Stimulated activated CD8-positive, alpha-beta memory T cell treated with anti-CD3 and anti-CD28 coated beads, Interleukin-4, amount 100 ng/mL, for 1 hour (primary cell): ENCODE data around the gene HNRNPUL1.

Experiments
- DNase-seq, 2 donors: peaks; one replicate each; pipeline ENCODE4 v3.0.0-alpha.2; 2020; ENCODE audit warnings: low read depth in 2 of 2, low spot score in 1 of 2

Gene HNRNPUL1

DNA sequence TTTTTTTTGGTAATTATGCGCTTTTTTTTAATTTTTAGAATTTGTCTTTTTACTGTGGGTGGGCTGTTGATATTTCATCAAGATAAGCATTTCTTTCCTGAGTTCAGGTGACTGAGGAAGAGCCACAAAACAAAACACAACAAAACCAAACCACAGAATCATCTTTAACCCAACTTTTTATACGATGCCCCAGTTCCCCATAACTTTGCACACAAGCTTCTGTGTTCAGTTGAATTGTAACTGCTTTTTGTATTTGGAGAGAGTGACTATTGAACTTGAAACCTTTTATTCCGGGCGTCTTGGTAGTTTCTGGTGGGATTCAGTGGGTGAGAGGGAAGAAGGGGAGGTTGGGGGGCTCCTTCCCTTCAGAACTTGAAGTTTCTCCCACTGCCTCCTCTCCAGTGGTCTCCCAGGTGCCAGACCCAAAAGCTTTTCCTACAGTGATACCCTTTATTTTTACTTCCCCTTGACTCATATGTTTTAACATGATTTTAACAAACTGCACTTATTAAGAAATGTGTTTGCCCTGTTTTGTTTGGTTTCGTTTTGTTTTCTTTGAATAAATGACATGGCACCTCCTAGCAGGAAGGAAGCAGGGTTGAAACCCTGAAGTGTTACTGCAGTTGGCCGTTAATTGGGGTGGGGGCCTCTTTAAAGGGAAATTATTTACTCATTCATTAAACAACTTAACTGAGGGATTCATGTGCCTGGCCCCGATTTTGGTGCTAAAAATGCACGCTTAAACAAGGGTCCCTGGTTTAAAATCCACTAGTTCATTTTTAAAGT is 43.1 kb downstream of the HNRNPUL1 start:
- no peak for DNase-seq

DNA sequence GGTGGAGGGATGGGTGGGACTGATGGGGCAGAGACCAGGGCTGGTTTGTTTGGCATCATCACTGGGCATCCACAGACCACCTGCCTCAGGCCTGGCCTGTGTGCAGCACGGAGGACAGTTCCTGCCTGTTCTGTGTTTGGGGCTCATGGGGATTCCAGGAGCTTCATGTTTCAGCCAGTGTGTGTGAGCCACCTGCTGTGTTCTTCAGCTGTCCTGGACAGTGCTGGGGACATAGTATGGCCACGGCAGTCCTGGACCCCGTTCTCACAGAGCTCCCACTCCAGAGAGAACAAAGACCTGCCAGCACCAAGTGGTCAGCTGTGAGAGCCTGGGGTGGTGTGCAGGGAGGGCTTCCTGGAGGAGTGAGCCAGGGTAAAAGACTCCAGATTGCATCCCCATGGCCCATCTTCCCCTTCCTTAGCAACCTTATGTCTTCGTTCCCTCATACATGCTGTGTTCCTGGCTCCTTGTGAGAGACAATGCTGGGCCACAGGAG is 43.8 kb downstream of the HNRNPUL1 start:
- no peak for DNase-seq

DNA sequence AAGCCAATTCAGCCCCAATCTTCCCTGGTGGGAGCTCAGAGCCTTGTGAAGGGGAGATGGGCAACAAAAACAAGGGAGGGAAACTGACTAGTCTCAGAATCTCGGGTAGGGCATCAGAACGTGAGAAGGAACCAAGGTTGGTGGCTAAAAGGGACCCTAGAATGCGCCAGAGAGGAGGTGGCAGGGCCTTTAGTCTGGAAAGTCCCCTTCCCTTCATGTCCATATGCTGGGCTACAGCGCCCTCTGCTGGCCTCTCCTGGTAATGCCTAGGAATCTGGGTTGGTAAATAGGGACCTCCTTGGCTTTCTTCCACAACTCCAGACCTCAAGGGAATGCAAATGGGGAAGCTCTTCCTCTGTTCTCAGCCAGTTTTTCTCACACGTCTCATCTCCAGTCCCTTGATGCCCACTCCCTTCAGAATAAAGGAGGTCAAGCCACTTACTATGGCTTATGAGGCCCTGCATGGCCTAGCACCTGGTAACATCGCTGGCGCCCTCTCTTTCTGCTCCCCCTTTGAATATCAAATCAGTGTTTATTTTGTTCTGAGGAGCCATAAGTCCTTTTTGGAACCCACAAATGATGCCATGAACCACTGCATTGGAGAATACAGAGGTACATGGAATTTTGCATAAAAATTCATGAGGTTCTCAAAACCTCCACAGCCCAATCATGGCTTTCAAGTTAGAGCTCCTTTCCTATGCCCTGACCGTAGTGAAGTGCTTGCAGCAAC is 44.4 kb downstream of the HNRNPUL1 start:
- peak; percentile 93 to 97 for DNase-seq

DNA sequence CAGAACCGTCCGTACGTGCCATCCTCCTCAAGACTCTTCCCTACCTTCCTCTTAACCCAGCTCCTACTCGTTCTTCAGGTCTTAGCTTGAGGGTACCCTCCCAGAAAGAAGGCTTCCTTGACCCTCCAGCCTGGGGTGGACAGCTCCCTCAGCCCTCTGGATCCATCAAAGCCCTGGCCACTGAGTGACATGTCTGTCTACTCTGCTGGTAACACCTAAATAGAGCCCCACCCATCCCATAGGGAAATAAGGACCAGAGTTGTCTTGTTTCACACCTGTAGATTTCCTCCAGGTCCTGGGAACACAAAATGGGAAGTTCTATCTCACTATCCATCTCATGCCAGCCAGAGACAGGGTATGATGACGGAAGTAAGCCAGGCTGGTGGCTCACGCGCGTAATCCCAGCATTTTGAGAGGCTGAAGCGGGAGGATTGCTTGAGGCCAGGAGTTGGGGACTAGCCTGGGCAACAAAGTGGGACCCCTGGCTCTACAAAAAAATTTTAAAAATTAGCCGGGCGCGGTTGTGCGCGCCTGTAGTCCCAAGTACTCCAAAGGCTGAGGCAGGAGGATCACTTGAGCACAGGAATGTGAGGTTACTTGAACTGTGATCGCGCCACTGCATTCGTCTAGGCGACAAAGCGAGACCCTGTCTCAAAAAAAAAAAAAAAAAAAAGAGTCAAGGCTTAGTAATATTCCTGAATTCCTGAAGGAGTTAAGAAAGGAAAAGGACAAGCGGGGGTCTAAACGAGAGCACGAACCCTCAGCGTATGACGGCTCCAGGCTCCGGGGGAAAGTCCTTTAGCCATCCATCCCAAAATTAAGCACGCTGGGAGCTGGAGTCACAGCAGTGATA is 45.2 kb downstream of the HNRNPUL1 start:
- DNase-seq = no peak

DNA sequence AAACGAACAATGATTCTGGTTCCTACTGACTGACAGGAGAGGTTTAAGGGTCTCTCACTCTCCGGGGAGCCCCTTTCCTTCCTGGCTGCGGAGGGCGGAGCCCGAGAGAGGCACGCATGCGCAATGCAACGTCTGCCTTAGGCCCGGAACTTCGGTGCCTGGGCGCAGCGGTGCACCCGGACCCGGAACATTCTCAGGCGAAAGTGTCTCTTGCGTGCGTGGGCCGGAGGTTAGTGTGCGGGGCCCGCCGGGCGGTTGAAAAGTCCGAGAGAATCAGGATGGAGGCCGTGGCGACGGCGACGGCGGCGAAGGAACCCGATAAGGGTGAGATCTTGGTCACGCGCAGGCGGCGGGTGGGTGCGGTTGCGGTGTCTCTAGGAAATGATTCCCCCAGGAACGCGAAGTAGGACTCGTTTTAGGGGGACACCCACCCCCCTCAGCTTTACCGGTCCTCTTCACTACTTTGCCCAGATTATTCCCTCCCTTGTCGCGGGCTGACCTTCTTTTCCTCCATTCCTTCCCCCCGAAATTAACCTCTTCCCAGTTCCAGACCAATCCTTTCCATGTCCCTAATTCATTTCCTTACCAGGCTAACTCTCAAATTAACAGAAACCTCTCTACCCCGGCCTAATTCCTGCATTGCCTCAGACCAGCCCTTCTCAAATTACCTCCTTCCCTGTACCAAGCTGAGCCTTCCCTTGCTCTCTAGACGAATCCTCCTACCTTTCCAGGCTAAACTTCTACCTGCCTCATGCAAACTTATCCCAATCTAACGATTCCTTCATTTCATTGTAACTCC is 46.1 kb downstream of the HNRNPUL1 start, which contains the start of gene CCDC97:
CCDC97 (plus strand) TSS at position 140 of the 799 bp plus-strand sequence; CDS start at position 279, 139 bp downstream.
- peak; percentile 68 to 82 for DNase-seq

DNA sequence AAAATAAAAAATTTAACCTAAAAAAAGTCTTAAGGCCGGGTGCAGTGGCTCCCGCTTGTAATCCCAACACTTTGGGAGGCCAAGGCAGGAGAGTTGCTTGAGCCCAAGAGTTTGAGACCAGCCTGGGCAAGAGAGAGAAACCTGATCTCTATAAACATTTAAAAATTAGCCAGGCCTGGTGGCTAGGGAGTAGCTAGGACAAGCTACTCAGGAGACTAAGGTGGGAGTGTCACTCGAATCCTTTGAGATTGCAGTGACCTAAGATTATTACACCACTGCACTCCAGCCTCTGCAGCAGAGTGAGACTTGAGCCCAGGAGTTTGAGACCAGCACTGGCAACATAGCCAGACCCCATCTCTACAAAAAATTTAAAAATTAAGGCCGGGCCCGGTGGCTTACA is 46.9 kb downstream of the HNRNPUL1 start:
- no peak for DNase-seq

DNA sequence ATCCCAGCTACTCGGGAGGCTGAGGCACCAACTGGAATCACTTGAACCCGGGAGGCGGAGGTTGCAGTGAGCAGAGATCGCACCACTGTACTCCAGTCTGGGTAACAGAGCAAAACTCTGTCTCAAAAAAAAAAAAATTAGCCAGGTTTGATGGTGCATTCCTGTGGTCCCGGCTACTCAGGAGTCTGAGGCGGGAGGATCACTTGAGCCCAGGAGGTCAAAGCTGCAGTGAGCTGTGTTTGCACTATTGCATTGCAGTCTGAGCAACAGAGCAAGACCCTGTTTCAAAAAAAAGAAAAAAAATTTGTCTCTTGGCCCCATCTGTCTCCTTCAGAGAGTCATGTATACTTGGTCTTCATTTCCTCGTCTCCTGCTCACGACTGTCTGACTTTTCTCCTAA is 47.4 kb downstream of the HNRNPUL1 start:
- DNase-seq = no peak

DNA sequence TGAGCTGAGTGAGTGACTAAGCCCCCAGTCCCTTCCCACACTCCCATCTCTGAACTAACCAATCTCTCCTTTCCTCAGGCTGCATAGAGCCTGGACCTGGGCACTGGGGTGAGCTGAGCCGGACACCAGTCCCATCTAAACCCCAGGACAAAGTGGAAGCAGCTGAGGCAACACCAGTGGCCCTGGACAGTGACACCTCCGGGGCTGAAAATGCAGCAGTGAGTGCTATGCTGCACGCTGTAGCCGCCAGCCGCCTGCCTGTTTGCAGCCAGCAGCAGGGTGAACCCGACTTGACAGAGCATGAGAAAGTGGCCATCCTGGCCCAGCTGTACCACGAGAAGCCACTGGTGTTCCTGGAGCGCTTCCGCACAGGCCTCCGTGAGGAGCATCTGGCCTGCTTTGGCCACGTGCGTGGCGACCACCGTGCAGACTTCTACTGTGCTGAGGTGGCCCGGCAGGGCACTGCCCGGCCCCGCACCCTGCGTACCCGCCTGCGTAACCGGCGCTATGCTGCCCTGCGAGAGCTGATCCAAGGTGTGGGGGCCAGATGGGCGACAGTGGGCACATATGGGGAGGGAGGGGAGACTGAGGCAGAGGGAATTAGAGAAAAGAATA is 52.2 kb downstream of the HNRNPUL1 start:
- no peak for DNase-seq

DNA sequence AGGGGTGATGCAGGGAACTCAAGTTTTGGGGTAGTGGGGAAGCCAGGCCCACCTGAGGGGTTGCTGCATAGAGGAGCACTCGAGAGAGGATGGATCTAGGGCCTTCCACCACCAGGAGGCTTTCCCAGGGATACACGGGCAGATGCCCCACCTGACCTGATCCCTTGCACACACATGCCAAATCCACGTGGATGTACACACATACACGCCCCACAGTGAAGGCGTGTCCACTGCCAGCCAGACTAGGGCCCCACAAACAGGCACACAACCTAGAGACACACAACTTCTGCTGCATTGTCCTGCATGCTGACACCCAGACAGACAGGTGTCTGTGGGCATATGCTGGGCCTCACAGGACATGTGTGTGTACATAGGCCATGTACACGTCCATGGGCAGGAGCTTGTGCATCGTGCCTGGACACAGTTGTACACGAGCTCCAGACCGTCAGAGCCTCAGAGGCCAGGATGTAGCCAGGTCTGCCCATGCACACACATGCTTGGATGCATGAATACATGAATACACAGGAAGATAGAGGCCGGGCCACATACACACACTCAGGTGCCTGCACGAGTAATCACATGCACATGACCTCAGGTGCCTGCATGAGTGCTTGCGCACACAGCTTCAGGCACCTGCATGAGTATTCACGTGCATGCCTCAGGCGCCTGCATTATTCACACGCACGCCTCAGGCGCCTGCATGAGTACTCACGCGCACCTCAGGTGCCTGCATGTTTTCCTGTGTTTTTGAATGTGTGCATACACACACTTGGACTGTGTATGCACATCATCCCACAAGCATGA is 54.7 kb downstream of the HNRNPUL1 start:
- DNase-seq = no peak

DNA sequence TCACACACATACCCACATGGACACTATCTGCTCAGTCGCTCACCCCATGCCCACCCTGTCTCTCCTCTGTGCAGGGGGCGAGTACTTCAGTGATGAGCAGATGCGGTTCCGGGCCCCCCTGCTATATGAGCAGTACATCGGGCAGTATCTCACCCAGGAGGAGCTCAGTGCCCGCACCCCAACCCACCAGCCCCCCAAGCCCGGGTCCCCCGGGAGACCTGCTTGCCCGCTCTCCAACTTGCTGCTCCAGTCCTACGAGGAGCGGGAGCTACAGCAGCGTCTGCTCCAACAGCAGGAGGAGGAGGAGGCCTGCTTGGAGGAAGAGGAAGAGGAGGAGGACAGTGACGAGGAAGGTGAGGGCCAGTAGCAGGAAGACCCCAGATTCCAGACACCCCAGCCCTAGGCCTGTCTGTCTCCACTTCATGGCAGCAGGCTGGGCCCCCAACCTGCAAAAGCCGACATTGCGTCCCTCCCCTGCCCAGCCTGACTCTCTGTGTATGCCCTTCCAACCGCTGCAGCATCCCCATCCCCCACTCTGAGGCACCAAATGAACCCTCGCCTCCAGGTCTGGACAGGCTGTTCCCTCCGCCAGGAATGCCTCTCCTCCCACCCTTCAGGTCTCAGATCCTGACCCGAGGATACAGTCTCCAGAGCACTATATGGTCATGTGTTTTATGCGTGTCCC is 55.5 kb downstream of the HNRNPUL1 start:
- no peak for DNase-seq

DNA sequence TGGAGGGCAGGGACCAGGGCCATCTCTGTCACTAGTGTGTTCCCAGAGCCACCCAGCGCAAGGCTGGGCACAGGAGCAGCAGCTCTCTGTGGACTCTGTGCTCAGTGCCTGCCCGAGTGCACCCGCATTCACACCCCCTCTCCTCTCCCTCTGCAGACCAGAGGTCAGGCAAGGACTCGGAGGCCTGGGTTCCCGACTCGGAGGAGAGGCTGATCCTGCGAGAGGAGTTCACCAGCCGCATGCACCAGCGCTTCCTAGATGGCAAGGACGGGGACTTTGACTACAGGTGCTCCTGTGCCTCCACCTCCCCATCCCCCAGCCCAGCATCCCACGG is 56.0 kb downstream of the HNRNPUL1 start:
- DNase-seq = no peak

DNA sequence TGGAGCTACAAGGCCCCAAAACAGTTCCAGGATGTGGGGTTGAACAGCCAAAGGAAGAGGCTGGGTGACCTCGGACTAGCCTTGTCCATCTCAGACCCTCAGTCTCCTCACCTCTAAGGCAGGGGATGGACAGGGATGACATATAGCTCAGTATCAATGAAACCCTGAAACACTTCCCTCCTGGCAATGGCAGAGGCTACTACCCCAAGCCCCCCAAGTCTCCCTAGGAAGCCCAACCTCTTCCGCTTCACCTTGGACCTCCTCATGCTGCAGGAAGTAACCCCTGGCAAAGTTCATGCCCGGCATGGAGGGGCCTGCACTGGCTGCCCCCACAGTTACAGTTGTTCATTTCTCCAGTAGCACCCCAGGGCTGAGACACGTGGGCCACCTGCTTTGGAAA is 56.4 kb downstream of the HNRNPUL1 start:
- no peak for DNase-seq

DNA sequence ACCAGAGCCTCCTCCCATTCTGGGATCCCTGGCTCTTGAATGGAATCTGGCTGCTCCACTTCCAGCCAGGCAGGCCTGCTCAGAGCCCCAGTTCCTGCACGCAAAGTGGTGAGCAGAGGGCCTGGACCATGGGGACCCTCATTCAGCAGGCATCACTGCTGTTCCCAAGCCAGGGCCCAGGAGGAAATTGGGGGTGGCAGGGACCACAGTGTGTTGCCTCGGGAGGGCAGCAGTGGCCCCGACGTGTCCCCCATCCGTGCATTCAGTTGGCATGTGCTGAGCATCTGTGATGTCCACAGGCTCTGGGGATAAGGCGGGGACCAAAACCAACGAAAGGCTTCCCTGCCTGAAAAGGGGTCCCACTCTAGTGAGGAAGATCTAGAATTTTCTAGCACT is 57.0 kb downstream of the HNRNPUL1 start:
- DNase-seq = no peak

DNA sequence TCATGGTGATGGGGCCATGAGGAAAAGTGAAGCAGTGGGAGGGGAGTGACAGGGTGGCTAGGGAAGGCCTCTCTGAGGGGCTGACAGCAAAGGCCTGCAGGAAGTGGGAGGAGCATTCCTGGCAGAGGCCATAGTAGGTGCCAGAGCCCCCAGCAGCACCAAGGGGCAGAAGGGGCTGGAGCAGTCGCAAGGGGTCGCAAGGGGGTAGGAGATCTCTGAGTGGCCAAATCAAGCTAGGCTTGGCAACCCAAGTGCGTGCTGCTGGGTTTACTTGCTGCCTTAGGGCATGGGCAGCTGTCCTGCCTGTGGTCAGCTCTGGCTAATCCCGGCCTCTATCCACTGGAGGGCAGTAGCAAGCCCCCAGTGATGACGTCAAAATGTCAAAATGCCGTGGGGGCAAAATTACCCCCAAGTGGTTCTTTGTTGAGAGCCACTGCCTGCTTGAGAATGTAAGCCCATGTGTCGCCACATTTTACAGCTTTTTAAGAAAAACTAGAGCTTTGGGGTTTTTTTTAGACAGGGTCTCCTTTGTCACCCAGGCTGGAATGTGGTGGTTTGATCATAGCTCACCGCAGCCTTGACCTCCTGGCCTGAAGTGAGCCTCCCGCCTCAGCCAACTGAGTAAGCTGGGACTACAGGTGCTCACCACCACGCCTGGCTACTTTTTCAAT is 57.6 kb downstream of the HNRNPUL1 start:
- DNase-seq = no peak

DNA sequence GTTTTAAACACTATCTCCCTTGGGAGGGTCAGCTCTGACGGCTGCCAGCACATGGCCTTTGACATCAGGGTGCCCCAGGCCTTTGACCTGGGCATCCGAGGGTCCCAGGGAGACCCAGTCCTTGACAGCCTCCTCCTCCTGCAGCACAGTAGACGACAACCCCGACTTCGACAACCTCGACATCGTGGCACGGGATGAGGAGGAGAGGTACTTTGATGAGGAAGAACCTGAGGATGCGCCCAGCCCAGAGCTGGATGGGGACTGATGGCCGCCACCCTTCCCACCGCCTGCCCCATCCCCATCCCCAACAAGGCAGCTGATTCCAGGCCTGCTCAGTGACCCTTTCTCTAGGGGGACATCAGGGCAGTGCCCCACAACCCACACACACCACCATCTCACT is 58.3 kb downstream of the HNRNPUL1 start:
- DNase-seq = no peak

DNA sequence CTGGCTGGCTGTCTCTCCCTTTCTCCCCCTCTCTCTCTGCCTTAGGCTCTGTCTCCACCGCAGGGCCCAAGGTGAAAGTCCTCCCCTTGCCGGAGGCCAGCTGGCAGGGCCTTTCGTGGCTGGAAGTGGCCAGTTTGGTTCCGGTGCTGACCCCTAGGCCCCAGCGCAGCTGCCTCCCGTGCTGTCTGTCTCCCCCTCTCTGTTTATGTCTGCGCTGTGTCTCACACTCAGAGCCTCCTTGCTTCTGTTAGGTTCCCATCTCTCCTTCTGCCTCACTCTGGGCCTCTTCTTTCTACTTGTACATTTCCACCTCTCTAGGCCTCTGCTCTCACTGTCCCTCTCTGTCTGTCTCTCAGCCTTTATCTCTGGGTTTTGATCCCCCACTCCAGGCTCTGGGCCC is 58.9 kb downstream of the HNRNPUL1 start:
- DNase-seq = no peak

DNA sequence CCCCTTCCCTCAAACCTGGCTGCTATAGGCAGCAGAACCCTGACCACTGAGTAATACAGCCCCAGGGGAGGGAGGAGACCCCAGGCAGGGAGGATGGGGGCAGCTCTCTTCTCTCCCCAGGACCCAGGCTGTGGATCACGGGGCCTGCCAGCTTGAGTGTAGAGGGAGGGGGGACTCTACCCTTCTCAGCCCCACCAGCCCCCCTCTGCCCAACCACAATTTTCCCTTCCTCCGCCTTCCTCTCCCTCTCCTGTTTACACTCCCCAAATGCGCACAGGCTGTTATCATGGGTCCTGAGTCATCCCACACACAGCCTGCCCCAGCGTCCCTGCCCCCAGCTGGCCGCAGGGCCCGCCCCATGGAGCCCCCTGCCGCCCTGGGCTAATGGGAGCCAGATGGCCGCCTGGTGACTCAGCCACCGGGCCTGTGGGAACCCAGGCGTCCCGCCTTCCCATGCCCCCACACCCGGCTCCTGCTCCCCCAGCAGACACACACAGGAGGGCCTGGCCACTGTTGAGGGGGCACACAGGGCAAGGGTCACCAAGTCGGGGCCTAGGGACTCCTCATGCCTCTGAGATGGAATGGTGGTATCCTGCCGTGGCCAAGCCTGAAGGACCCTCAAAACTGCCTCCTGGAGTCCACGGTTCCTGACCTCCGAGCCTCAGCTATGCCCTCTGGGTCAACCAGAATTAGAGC is 59.4 kb downstream of the HNRNPUL1 start:
- no peak for DNase-seq

DNA sequence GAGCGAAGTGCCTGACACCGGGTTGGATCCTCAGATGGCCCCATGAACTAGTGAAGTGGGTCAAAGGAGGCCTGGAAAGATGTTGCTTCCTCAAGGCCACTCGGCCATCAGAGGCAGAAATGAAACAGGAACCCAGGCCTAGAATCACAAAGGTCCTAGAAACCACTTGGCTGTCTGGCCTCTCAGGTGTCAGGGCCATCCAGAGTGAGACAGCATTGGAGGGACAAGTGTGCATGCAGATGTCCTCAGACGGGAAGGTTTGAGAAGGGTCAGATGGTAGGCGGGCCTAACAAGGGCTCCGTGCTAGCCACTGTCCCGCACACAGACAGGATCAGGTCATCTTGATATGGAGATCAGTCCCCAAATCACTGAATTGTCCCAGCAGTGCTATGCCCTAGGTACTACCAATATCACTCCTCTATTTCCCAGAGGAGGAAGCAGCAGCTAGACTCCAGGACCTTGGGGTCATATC is 60.1 kb downstream of the HNRNPUL1 start:
- DNase-seq = no peak
